ENCODE measurements around the gene PTBP1.

DNA sequence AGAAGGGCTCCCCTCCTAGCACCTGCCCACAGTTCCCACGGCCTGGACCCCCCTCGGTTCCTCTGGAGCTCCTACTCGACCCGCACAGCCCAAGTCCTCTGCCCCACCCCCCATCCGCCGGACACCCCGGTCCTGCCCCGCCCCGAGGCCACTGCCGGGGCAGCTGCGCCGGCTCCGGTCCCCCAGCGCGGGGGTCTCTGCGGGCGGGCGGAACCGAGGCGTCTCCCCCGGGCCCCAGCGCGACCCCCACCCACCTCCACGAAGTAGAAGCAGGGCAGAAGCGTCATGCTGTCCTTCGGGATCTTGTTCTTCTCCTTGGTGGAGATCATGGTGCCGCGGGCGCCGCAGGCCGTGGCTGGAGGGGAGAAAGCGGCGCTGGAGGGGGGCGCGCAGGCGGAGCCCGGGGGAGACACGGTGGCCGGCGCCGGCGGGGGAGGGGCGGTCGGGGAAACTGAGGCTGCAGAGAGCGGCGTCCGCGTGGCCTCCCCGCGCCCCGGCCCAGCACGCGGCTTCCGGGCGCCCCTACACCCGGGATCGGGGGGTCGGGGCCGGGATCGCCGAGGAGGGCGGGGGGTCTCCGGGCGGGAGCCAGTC is 24.1 kb downstream of the PTBP1 start:
- TF ChIP-seq POLR2AphosphoS5 (IDR thresholded peaks at IDR 0.05; ENCODE audit: low read depth) (peak; percentile 27), CREB1 (CRISPR knock-in tag; IDR thresholded peaks at IDR 0.05; ENCODE audit: low read depth) (no peak), EZH2 (IDR thresholded peaks at IDR 0.05; ENCODE audit: low read depth, unreplicated experiment) (no peak), JUNB (IDR thresholded peaks at IDR 0.05; ENCODE audit: unreplicated experiment) (no peak), ZNF114 (CRISPR knock-in tag; IDR thresholded peaks at IDR 0.05) (no peak), NANOG (IDR thresholded peaks at IDR 0.05; ENCODE audit: borderline replicate concordance) (no peak), EZH2phosphoT487 (IDR thresholded peaks at IDR 0.05; ENCODE audit: unreplicated experiment) (no peak), STAT1 (IDR thresholded peaks at IDR 0.05; ENCODE audit: unreplicated experiment) (no peak), ZNF331 (CRISPR knock-in tag; IDR thresholded peaks at IDR 0.05; ENCODE audit: low read depth) (no peak)
- TF ChIP-seq, protein P1, sequence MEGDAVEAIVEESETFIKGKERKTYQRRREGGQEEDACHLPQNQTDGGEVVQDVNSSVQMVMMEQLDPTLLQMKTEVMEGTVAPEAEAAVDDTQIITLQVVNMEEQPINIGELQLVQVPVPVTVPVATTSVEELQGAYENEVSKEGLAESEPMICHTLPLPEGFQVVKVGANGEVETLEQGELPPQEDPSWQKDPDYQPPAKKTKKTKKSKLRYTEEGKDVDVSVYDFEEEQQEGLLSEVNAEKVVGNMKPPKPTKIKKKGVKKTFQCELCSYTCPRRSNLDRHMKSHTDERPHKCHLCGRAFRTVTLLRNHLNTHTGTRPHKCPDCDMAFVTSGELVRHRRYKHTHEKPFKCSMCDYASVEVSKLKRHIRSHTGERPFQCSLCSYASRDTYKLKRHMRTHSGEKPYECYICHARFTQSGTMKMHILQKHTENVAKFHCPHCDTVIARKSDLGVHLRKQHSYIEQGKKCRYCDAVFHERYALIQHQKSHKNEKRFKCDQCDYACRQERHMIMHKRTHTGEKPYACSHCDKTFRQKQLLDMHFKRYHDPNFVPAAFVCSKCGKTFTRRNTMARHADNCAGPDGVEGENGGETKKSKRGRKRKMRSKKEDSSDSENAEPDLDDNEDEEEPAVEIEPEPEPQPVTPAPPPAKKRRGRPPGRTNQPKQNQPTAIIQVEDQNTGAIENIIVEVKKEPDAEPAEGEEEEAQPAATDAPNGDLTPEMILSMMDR (conservative IDR thresholded peaks at IDR 0.05; ENCODE audit: low read depth in 2 of 2), result no peak
- TF ChIP-seq, protein P2, sequence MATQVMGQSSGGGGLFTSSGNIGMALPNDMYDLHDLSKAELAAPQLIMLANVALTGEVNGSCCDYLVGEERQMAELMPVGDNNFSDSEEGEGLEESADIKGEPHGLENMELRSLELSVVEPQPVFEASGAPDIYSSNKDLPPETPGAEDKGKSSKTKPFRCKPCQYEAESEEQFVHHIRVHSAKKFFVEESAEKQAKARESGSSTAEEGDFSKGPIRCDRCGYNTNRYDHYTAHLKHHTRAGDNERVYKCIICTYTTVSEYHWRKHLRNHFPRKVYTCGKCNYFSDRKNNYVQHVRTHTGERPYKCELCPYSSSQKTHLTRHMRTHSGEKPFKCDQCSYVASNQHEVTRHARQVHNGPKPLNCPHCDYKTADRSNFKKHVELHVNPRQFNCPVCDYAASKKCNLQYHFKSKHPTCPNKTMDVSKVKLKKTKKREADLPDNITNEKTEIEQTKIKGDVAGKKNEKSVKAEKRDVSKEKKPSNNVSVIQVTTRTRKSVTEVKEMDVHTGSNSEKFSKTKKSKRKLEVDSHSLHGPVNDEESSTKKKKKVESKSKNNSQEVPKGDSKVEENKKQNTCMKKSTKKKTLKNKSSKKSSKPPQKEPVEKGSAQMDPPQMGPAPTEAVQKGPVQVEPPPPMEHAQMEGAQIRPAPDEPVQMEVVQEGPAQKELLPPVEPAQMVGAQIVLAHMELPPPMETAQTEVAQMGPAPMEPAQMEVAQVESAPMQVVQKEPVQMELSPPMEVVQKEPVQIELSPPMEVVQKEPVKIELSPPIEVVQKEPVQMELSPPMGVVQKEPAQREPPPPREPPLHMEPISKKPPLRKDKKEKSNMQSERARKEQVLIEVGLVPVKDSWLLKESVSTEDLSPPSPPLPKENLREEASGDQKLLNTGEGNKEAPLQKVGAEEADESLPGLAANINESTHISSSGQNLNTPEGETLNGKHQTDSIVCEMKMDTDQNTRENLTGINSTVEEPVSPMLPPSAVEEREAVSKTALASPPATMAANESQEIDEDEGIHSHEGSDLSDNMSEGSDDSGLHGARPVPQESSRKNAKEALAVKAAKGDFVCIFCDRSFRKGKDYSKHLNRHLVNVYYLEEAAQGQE (IDR thresholded peaks at IDR 0.05; ENCODE audit: unreplicated experiment), result no peak
- TF ChIP-seq, protein P3, sequence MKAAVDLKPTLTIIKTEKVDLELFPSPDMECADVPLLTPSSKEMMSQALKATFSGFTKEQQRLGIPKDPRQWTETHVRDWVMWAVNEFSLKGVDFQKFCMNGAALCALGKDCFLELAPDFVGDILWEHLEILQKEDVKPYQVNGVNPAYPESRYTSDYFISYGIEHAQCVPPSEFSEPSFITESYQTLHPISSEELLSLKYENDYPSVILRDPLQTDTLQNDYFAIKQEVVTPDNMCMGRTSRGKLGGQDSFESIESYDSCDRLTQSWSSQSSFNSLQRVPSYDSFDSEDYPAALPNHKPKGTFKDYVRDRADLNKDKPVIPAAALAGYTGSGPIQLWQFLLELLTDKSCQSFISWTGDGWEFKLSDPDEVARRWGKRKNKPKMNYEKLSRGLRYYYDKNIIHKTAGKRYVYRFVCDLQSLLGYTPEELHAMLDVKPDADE (IDR thresholded peaks at IDR 0.05), result no peak
- TF ChIP-seq, protein P4, sequence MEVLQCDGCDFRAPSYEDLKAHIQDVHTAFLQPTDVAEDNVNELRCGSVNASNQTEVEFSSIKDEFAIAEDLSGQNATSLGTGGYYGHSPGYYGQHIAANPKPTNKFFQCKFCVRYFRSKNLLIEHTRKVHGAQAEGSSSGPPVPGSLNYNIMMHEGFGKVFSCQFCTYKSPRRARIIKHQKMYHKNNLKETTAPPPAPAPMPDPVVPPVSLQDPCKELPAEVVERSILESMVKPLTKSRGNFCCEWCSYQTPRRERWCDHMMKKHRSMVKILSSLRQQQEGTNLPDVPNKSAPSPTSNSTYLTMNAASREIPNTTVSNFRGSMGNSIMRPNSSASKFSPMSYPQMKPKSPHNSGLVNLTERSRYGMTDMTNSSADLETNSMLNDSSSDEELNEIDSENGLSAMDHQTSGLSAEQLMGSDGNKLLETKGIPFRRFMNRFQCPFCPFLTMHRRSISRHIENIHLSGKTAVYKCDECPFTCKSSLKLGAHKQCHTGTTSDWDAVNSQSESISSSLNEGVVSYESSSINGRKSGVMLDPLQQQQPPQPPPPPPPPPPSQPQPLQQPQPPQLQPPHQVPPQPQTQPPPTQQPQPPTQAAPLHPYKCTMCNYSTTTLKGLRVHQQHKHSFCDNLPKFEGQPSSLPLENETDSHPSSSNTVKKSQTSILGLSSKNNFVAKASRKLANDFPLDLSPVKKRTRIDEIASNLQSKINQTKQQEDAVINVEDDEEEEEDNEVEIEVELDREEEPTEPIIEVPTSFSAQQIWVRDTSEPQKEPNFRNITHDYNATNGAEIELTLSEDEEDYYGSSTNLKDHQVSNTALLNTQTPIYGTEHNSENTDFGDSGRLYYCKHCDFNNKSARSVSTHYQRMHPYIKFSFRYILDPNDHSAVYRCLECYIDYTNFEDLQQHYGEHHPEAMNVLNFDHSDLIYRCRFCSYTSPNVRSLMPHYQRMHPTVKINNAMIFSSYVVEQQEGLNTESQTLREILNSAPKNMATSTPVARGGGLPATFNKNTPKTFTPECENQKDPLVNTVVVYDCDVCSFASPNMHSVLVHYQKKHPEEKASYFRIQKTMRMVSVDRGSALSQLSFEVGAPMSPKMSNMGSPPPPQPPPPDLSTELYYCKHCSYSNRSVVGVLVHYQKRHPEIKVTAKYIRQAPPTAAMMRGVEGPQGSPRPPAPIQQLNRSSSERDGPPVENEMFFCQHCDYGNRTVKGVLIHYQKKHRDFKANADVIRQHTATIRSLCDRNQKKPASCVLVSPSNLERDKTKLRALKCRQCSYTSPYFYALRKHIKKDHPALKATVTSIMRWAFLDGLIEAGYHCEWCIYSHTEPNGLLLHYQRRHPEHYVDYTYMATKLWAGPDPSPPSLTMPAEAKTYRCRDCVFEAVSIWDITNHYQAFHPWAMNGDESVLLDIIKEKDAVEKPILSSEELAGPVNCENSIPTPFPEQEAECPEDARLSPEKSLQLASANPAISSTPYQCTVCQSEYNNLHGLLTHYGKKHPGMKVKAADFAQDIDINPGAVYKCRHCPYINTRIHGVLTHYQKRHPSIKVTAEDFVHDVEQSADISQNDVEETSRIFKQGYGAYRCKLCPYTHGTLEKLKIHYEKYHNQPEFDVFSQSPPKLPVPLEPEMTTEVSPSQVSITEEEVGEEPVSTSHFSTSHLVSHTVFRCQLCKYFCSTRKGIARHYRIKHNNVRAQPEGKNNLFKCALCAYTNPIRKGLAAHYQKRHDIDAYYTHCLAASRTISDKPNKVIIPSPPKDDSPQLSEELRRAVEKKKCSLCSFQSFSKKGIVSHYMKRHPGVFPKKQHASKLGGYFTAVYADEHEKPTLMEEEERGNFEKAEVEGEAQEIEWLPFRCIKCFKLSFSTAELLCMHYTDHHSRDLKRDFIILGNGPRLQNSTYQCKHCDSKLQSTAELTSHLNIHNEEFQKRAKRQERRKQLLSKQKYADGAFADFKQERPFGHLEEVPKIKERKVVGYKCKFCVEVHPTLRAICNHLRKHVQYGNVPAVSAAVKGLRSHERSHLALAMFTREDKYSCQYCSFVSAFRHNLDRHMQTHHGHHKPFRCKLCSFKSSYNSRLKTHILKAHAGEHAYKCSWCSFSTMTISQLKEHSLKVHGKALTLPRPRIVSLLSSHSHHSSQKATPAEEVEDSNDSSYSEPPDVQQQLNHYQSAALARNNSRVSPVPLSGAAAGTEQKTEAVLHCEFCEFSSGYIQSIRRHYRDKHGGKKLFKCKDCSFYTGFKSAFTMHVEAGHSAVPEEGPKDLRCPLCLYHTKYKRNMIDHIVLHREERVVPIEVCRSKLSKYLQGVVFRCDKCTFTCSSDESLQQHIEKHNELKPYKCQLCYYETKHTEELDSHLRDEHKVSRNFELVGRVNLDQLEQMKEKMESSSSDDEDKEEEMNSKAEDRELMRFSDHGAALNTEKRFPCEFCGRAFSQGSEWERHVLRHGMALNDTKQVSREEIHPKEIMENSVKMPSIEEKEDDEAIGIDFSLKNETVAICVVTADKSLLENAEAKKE (CRISPR knock-in tag; IDR thresholded peaks at IDR 0.05), result no peak
